ENCODE data around the gene GDAP1L1.

GDAP1L1 gene

DNA sequence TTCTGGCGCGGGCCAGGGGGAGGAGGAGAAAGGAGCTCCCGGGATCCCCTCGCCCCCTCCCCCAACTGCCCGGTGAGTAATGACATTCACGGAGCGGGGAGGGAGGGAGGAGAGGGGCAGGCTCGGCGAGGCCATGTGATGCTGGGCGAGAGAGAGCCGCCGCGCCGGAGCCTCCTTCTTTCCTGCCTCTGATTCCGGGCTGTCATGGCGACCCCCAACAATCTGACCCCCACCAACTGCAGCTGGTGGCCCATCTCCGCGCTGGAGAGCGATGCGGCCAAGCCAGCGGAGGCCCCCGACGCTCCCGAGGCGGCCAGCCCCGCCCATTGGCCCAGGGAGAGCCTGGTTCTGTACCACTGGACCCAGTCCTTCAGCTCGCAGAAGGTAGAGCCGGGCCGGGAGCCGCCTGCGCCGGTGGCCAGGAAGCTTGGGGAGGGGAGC is at the start of gene GDAP1L1:
Gene GDAP1L1 (plus strand): TSS at position 178 of the 441 bp plus-strand sequence. CDS start 27 bp downstream, at position 205.
- peaks cover 12% of the 10 kb centered on the region for H3K4me1 ChIP-seq (ENCODE audit: insufficient read depth, low read length)
- H3K9me3 ChIP-seq (ENCODE audit: low read length), result no peaks in the 10 kb centered on the region
- H2AFZ ChIP-seq (ENCODE audit: low read depth, low read length), result peak within 1 kb of the TSS; percentile 71
- peak within 1 kb of the TSS; percentile 62 for H3K4me3 ChIP-seq (ENCODE audit: low read length)
- no peaks in the 10 kb centered on the region for H3K27me3 ChIP-seq (ENCODE audit: insufficient read depth, low read length)
- no peaks in the 10 kb centered on the region for H3K36me3 ChIP-seq (ENCODE audit: insufficient read depth, low read length)

- no peaks in the 10 kb centered on the region for H3K9me3 ChIP-seq (ENCODE audit: low read length)
- no peak overlapping the region for H3K4me3 ChIP-seq (ENCODE audit: low read length)
- peaks cover 73% of the 10 kb centered on the region for H3K36me3 ChIP-seq (ENCODE audit: insufficient read depth, low read length)
Observed at GRCh38 chr20:44198872-44199271, 48.2 kb upstream of the GDAP1L1 start.

GRCh38 chr20:44199877-44200276 is 47.2 kb upstream of the GDAP1L1 start:
- Histone ChIP-seq H2AFZ (ENCODE audit: low read depth, low read length) (no peak overlapping the region), H3K9me3 (ENCODE audit: low read length) (no peaks in the 10 kb centered on the region), H3K36me3 (ENCODE audit: insufficient read depth, low read length) (peaks cover 80% of the 10 kb centered on the region), H3K4me3 (ENCODE audit: low read length) (no peak overlapping the region), H3K4me1 (ENCODE audit: insufficient read depth, low read length) (no peaks in the 10 kb centered on the region), H3K27me3 (ENCODE audit: insufficient read depth, low read length) (no peaks in the 10 kb centered on the region)

More at GRCh38 chr20:44198872-44199271, 48.2 kb upstream of the GDAP1L1 start:
- H2AFZ ChIP-seq (ENCODE audit: low read depth, low read length), result no peak overlapping the region
- H3K27me3 ChIP-seq (ENCODE audit: insufficient read depth, low read length), result no peaks in the 10 kb centered on the region
- H3K4me1 ChIP-seq (ENCODE audit: insufficient read depth, low read length), result no peaks in the 10 kb centered on the region

- no peaks in the 10 kb centered on the region for H3K9me3 ChIP-seq (ENCODE audit: low read length)
- no peak overlapping the region for H2AFZ ChIP-seq (ENCODE audit: low read depth, low read length)
- no peaks in the 10 kb centered on the region for H3K4me1 ChIP-seq (ENCODE audit: insufficient read depth, low read length)
- peaks cover 85% of the 10 kb centered on the region for H3K36me3 ChIP-seq (ENCODE audit: insufficient read depth, low read length)
- H3K27me3 ChIP-seq (ENCODE audit: insufficient read depth, low read length), result no peaks in the 10 kb centered on the region
- H3K4me3 ChIP-seq (ENCODE audit: low read length), result no peak overlapping the region
Observed at GRCh38 chr20:44200371-44200770, 46.7 kb upstream of the GDAP1L1 start.

DNA sequence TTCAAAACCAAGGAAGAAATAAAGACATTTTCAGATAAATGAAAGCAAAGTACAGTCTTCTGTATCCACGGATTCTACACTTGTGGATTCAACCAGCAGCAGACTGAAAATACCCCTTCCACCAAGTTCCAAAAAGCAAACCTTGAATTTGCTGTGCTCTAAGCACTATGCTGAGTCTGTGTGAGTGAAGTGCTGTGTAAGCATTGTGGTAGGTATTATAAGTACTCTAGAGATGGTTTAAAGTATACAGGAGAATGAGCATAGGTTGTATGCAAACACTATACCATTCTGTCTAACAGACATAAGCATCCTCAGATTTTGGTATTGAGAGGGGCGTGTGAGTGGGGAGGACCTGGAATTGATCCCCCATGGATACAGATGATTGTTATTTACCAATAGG is 46.1 kb upstream of the GDAP1L1 start:
- Histone ChIP-seq H3K4me3 (ENCODE audit: low read length) (no peak overlapping the region), H3K36me3 (ENCODE audit: insufficient read depth, low read length) (peaks cover 84% of the 10 kb centered on the region), H3K9me3 (ENCODE audit: low read length) (no peaks in the 10 kb centered on the region), H3K4me1 (ENCODE audit: insufficient read depth, low read length) (no peaks in the 10 kb centered on the region), H3K27me3 (ENCODE audit: insufficient read depth, low read length) (no peaks in the 10 kb centered on the region), H2AFZ (ENCODE audit: low read depth, low read length) (no peak overlapping the region)

GRCh38 chr20:44203161-44203560 is 43.9 kb upstream of the GDAP1L1 start:
- Histone ChIP-seq H3K4me3 (ENCODE audit: low read length) (no peak overlapping the region), H3K36me3 (ENCODE audit: insufficient read depth, low read length) (peaks cover 68% of the 10 kb centered on the region), H3K4me1 (ENCODE audit: insufficient read depth, low read length) (peaks cover 20% of the 10 kb centered on the region), H2AFZ (ENCODE audit: low read depth, low read length) (no peak overlapping the region), H3K9me3 (ENCODE audit: low read length) (no peaks in the 10 kb centered on the region), H3K27me3 (ENCODE audit: insufficient read depth, low read length) (no peaks in the 10 kb centered on the region)

- Histone ChIP-seq H3K4me1 (ENCODE audit: insufficient read depth, low read length) (peaks cover 31% of the 10 kb centered on the region), H3K4me3 (ENCODE audit: low read length) (no peak overlapping the region), H2AFZ (ENCODE audit: low read depth, low read length) (no peak overlapping the region), H3K27me3 (ENCODE audit: insufficient read depth, low read length) (no peaks in the 10 kb centered on the region), H3K36me3 (ENCODE audit: insufficient read depth, low read length) (peaks cover 60% of the 10 kb centered on the region), H3K9me3 (ENCODE audit: low read length) (no peaks in the 10 kb centered on the region)
Observed at GRCh38 chr20:44204156-44204831, 42.8 kb upstream of the GDAP1L1 start.

DNA sequence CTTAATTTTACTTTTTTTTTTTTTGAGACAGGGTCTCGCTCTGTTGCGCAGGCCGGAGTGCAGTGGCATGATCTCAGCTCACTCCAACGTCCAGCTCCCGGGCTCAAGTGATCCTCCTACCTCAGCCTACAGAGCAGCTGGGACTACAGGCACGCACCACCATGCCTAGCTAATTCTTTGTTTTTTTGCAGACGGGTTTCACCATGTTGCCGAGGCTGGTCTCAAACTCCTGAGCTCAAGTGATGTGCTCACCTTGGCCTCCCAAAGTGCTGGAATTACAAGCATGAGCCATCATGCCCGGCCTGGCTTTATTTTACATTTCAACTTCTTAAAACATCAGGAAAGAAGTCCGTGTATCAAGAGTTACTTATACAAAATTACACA is 42.3 kb upstream of the GDAP1L1 start:
- Histone ChIP-seq H3K9me3 (ENCODE audit: low read length) (no peaks in the 10 kb centered on the region), H3K27me3 (ENCODE audit: insufficient read depth, low read length) (no peaks in the 10 kb centered on the region), H2AFZ (ENCODE audit: low read depth, low read length) (no peak overlapping the region), H3K36me3 (ENCODE audit: insufficient read depth, low read length) (peaks cover 55% of the 10 kb centered on the region), H3K4me1 (ENCODE audit: insufficient read depth, low read length) (peaks cover 33% of the 10 kb centered on the region), H3K4me3 (ENCODE audit: low read length) (no peak overlapping the region)

- H3K9me3 ChIP-seq (ENCODE audit: low read length), result no peaks in the 10 kb centered on the region
- peaks cover 43% of the 10 kb centered on the region for H3K36me3 ChIP-seq (ENCODE audit: insufficient read depth, low read length)
- H3K4me1 ChIP-seq (ENCODE audit: insufficient read depth, low read length), result peaks cover 33% of the 10 kb centered on the region
- no peak overlapping the region for H2AFZ ChIP-seq (ENCODE audit: low read depth, low read length)
- H3K27me3 ChIP-seq (ENCODE audit: insufficient read depth, low read length), result no peaks in the 10 kb centered on the region
- H3K4me3 ChIP-seq (ENCODE audit: low read length), result no peak overlapping the region
Observed at GRCh38 chr20:44206132-44206531, 41.0 kb upstream of the GDAP1L1 start.

- Histone ChIP-seq H3K4me1 (ENCODE audit: insufficient read depth, low read length) (peaks cover 40% of the 10 kb centered on the region), H3K36me3 (ENCODE audit: insufficient read depth, low read length) (peaks cover 32% of the 10 kb centered on the region), H3K9me3 (ENCODE audit: low read length) (no peaks in the 10 kb centered on the region), H2AFZ (ENCODE audit: low read depth, low read length) (no peak overlapping the region), H3K4me3 (ENCODE audit: low read length) (no peak overlapping the region), H3K27me3 (ENCODE audit: insufficient read depth, low read length) (no peaks in the 10 kb centered on the region)
Observed at GRCh38 chr20:44207126-44207723, 39.9 kb upstream of the GDAP1L1 start.

DNA sequence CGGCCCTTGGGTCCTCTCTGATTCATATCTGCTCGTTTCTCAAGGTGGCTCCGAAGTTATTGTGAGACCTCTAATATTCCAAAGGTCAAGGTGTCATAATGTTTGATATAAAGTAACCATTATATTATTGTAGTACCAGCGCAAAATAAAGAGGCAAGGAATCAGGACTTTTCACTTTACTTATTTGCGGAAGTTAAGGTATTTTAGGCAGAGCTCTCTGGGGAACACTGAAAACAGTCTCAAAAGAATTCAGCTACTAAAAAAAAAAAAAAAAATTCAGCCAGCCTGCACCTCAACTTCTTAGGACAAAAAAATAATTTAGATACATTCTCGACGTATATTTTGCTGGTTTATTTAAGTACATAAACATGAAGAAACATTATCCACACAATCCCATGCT is 38.9 kb upstream of the GDAP1L1 start:
- H3K9me3 ChIP-seq (ENCODE audit: low read length), result no peaks in the 10 kb centered on the region
- peak overlapping the region; percentile 69 for H3K4me3 ChIP-seq (ENCODE audit: low read length)
- no peaks in the 10 kb centered on the region for H3K27me3 ChIP-seq (ENCODE audit: insufficient read depth, low read length)
- no peak overlapping the region for H2AFZ ChIP-seq (ENCODE audit: low read depth, low read length)
- peaks cover 40% of the 10 kb centered on the region for H3K4me1 ChIP-seq (ENCODE audit: insufficient read depth, low read length)
- H3K36me3 ChIP-seq (ENCODE audit: insufficient read depth, low read length), result peaks cover 26% of the 10 kb centered on the region

- Histone ChIP-seq H3K4me1 (ENCODE audit: insufficient read depth, low read length) (peaks cover 40% of the 10 kb centered on the region), H3K27me3 (ENCODE audit: insufficient read depth, low read length) (no peaks in the 10 kb centered on the region), H3K4me3 (ENCODE audit: low read length) (peak overlapping the region; percentile 69), H3K36me3 (ENCODE audit: insufficient read depth, low read length) (peaks cover 22% of the 10 kb centered on the region), H2AFZ (ENCODE audit: low read depth, low read length) (no peak overlapping the region), H3K9me3 (ENCODE audit: low read length) (no peaks in the 10 kb centered on the region)
Observed at GRCh38 chr20:44208770-44209169, 38.3 kb upstream of the GDAP1L1 start.

GRCh38 chr20:44209686-44210405 is 37.3 kb upstream of the GDAP1L1 start:
- peak overlapping the region; percentile 69 for H3K4me3 ChIP-seq (ENCODE audit: low read length)
- no peaks in the 10 kb centered on the region for H3K27me3 ChIP-seq (ENCODE audit: insufficient read depth, low read length)
- no peak overlapping the region for H2AFZ ChIP-seq (ENCODE audit: low read depth, low read length)
- peaks cover 40% of the 10 kb centered on the region for H3K4me1 ChIP-seq (ENCODE audit: insufficient read depth, low read length)
- peaks cover 13% of the 10 kb centered on the region for H3K36me3 ChIP-seq (ENCODE audit: insufficient read depth, low read length)
- no peaks in the 10 kb centered on the region for H3K9me3 ChIP-seq (ENCODE audit: low read length)
